ENCODE measurements around the gene OPA3.

The OPA3 gene

DNA sequence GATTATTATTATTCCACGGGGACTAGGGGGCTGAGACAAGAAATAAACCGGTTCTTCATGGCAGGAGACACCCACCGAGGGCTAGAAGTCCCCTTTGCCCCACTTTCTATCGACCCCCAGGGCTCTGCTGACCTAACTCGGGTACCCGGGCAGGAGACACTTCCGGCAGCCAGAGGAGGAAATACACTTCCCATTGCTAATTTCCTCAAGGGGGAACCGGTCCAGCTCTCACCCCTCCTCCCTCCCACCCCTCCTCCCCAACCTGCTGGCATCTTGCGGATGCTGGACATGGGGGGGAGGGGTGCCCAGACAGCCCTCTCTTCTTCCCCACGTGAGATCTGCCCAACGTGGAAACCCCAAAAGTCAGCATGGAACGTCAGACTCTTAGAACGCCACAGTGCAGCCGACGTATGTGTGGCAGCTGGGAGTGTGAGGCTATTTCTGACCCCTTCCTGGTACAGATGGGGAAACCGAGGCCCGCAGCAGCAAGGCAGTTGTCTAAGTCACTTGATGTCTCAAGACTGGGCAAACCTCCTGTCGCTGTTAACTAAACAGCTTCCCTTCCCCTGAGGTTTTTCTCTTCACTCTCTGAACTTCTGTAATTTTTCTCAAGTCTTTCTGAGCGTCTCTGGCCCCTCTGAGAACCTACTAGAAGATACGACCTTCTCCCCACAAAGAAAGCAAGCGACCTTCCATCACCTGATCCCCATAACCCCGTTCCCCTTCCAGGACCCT is 13.8 kb upstream of the OPA3 start:
- no peak for DNase-seq (ENCODE audit: low spot score)

DNA sequence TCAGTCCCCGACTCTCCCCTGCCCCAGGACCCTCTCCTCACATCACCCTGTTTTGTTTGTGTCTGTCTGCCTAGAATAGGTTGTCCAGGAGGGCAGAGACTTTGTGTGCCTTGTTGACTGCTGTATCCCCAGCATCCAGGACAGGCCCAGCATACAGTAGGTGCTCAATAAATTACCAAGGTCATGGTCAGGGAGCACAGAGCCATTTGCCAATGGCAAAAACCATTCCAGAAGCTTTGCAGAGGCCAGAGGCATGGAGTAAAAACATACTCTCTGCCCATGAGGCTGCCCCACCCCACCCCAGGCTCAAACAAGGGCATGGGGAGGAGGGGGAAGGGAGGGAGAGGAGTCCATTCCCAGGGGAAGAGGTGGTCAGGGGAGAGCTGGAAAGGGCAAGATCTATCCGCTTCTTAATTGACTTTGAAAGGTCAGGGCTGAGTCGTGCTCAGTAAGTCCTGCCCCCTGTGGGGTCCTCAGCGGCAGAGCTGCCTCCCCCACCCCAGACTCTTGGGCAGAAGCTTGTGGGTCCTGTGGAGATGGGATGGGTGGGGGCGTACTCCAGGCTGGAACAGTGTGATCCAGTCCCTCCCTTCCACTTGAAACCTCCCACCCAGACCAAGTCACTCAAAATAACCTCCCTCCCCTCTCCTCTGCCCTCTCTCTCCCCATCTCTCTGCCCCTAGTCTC is 13.0 kb upstream of the OPA3 start:
- DNase-seq (ENCODE audit: low spot score) = no peak

DNA sequence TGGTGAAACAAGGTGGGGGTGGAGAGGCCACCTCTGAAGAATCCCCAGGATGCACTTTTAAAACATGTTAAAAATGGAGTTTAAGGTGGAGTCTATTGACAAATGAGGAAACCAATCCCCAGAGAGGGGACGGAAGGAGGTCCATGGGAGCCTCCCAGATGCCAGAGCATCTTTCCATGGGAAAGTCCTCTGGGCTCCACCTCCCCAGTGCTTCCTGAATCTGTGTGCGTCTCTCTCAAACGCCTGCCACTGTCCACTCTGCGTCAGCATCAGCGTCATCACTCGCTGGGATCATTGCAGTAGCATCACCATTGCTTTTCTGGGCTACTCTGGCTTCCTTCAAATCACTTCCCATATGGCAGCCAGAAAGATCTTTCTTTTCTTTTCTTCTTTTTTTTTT is 11.2 kb upstream of the OPA3 start:
- no peak for DNase-seq (ENCODE audit: low spot score)

DNA sequence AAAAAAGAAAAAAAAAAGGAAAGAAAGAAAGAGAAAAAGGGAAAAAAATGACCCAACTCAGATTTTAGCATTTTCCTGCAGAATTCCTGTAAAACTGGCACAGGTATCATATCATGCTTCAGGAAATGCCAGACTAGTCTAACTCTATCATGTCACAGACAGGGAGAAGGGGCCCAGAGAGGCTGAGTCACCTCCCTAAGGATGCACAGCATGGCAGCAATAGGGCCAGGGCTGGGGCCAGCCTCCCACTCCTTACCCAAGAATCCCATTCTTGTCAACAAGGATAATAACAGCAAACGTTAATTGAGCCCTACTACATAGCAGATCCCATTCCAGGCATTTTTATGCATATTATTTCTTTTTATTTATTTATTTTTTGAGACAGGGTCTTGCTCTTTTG is 8.9 kb upstream of the OPA3 start:
- DNase-seq (ENCODE audit: low spot score) = no peak

DNA sequence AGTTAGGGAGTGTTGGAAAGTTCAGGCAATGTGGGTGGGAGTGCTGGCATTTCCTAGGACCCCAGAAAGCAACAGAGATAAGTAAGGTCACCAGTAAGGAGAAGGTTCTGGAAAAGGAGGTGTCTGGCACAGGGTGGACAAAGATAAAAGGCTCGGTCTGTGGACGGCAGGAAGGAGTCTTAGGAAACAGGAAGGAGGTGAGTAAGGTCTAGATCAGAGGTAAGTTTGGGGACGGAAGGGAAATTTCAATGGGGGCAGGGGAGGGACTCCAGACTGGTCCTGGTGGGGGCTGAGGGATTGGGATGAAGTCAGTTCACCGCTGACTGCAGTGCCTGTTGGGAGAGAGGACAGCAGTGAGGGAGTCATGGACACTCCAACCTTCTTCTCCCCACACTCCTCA is 7.8 kb upstream of the OPA3 start:
- DNase-seq (ENCODE audit: low spot score) = no peak

DNA sequence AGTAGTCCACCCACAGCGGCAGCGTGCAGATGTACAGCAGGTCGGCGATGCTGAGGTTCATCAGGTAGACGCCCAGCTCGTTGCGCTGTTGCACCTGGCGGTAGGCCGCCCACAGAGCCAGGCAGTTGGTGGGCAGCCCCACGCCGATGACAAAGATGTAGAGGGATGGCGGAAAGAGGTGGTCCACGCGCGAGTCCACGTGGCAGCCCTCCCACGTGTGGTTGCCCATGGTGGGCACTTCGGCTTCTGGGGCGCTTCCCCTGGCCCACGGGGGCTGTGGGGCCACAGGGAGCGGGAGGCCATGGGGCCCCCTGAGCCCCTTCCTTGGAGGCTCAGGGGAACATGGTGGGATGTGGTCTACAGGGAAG is 7.0 kb upstream of the OPA3 start:
- DNase-seq (ENCODE audit: low spot score) = no peak

DNA sequence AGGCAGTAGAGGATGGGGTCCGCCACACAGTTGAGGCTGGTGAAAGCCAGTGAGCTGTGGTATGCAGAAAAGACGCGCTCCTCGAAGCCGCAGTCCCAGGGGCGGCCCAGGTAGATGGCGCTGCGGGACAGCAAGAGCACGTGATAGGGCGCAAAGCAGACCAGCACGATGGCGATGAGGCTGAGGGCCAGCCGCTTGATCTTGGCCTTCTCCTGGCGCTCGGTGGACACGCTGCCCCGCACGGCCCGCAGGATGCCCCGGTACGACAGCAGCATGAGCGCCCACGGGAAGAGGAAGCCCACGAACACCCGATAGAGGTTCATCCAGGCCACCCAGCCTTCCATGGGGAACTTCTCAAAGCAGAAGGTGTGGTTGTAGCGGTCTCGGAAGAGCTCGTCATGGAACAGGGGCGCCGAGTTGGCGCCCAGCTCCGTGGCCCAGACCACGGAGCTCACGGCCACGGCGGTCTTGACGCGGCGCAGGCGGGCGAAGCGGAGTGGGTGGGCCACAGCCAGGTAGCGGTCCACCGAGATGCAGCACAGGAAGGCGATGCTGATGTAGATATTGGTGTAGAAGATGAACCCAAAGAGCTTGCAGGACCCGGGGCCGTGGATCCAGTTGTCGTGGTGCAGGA is 6.5 kb upstream of the OPA3 start:
- peak; percentile 42 for DNase-seq (ENCODE audit: low spot score)

DNA sequence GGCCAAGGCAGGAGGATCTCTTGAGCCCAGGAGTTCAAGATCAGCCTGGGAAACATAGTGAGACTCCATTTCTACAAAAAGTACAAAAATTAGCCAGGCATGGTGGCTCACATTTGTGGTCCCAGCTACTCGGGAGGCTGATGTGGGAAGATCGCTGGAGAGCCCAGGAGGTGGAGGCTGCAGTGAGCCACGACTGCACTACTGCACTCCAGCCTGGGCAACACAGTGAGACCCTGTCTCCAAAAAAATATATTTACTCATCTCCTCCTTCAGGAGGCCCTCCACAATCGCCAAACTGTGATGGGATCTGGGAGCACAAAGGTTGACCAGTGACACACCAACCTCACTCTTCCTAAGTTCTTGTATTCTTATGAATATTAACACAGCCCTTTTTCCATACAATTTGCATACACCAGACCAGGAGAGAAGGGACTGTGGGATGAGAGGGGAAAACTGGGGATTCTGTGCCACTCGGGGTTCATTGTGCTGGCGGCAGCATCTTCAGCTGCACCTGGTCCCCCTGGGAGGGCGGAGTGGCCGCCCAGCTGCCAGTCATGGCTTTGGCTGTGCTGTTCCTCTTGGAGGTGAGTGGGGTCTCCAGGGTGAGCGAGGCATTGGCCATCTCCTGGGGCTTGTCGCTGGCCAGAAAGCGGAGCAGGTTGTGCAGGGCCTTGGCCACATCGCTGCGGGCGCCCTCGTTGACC is 5.8 kb upstream of the OPA3 start:
- DNase-seq (ENCODE audit: low spot score) = no peak

DNA sequence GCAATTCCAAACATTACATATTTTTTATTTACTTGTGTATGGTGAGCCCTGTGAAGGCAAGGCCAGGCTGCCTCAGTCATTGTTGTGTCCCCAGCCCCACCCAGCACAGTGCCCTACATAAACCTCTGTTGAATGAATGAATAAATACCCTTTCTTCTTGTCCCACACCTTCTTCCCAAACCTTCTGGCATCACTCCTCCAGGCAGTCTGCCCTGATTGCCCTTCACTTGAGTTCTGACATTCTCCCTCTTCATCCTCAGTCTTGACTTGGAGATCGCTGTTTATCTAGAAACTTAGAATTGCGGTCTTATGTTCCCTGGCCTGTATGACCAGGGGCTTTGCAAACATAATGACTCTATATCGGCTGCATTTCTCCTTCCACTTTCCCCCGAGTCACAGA is 5.2 kb upstream of the OPA3 start:
- DNase-seq (ENCODE audit: low spot score) = no peak

DNA sequence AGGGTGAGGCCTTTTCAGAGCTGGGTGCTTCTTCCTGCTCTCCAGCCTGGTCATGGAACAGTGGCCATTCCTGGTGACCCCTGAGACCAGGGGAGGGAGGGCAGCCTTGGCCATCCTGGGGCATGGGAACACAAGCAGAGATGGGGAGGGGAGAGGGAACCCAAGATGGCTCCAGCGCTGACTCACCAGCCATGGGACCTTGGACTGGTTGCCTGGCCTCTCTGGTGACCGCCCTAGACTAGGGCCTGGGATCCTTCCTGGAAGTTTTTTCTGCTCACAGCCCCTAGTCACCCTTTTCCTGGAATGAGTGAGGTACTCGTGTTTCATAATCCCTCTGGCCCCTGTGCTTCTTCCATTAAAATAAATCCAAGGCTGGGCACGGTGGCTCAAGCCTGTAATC is 3.3 kb upstream of the OPA3 start:
- no peak for DNase-seq (ENCODE audit: low spot score)

DNA sequence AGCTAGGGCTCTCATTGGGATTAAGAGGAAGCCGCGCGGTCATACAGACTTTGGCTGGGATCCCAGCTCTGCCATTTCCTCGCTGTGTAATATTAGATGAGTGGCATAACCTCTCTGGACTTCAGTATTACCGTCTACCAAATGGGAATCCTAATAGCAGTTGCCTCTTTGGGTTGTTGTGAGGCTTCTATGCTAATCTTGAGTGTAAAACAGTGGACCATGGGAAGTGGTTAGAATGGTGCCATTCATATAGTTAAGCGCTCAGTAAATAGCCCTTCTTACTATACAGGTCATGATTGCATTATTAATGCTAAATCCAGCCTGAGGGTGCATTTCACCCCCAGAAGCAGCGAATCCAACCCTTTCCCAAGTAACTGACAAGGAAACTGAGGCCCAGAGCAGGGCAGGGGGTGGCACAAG is 566 bp upstream of the OPA3 start:
- no peak for DNase-seq (ENCODE audit: low spot score)

DNA sequence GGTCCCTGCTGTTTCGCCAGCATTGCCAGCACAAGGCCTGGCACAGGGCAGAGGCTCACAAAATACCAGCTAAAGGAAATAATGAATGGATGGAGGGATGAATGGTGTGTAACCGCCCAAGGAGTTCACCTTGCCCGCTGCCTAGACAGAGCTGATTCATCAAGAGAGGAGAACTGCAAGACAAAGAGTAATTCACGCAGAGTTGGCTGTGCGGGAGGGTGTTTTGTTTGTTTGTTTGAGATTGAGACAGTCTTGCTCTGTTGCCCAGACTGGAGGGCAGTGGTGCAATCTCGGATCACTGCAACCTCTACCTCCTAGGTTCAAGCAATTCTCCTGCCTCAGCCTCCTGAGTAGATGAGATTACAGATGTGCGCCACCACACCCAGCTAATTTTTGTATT is 3.0 kb downstream of the OPA3 start:
- DNase-seq (ENCODE audit: low spot score) = no peak

DNA sequence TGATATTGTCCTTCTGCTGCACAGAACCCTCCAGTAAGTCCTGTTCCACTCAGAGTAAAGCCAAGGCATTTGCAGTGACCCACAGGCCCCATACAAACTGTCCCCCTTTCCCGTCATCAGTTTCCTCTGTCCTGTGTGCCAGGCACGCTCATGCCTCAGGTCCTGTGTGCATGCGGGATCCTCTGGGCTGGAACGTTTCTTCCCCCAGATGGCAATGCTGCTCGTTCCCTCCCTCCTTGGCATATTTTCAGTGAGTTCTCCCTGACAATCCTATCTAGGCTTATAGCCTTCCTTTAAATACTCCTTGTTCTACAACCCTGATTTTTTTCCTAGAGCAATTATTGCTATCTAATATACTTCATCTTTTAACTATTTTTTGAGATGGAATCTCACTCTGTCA is 5.7 kb downstream of the OPA3 start:
- no peak for DNase-seq (ENCODE audit: low spot score)

DNA sequence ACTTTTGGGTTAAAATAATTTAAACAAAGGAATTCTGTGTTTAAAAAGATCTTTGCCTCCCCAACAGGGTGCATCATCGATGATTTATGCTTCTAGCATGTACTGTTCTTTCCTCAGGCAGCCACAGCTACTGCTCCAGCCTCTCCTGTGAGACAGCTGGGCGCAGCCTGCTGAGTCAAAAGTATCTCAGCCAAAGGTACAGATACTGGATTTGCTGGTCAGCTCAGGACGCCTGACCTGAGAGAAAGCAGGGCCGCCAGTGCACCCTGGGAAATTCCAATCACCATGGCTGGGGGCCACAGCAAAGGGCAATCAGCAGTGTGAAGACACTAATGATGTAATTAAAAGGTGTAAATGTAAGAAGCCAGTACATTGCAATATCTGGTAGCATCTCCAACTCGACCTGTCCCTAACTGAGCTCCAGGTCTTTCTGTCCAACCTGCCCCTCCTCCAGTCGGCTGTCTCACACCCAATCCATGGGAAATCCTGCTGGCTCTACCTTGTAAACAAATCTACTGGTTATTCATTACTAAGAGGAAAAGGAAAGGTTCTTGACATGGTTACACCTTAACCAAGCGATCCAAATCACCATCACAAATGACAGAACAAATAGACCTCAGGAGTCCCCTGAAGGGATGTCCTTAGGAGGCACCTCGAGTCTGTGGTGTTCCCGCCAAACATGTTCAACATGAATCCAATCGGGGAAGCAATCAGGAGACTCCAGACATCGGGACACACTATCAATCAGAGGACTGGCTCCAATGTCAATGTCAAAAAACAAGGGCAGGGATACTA is 7.3 kb downstream of the OPA3 start:
- no peak for DNase-seq (ENCODE audit: low spot score)

DNA sequence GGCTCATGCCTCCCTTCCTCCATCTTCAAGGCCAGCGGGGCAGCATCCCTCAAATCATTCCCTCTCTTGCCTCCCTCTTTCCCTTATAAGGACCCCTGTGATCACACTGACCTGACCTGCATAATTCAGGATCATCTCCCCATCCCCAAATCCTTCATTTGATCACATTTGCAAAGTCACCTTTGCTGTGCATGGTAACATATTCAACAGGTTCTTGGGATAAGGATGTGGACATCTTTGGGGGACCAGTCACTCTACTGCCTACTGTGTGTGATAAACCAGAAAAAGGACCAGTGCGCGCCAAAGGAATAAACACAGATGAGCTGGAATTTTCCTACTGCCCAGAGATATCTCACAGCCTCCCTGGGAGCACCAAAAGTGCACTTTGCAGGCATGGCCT is 7.9 kb downstream of the OPA3 start:
- no peak for DNase-seq (ENCODE audit: low spot score)

DNA sequence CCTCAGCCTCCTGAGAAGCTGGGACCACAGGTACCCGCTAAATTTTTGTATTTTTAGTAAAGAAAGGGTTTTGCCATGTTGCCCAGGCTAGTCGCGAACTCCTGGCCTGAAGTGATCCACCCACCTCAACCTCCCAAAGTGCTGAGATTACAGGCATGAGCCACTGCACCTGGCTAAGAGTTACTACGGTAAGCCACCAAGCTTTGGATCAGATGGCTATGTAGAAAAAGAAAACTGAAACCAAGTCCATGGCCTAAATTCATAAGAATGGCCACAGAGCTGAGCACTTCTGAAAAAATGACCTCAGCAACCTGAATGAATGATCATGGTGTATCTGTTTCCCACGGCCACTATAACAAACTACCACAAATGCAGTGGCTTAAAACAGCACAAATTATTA is 9.4 kb downstream of the OPA3 start:
- no peak for DNase-seq (ENCODE audit: low spot score)

DNA sequence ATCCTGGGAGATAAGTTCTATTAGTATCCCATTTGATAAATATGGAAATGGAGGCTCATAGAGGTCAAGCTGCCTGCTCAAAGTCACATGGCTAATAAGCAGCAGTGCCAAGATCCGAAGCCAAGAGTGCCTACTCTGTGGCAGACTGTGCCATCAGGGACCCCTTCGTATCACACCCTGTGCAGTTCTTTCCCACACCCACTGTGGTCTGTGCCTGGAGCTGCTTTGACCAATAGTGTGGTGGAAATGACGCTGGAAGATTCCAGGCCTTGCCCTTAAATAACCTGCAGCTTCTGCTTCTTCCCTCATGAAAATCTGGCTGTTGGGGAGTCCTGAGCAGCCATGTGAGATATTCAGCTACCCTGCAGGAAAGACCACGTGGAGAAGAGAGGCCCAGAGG is 10.1 kb downstream of the OPA3 start:
- no peak for DNase-seq (ENCODE audit: low spot score)

DNA sequence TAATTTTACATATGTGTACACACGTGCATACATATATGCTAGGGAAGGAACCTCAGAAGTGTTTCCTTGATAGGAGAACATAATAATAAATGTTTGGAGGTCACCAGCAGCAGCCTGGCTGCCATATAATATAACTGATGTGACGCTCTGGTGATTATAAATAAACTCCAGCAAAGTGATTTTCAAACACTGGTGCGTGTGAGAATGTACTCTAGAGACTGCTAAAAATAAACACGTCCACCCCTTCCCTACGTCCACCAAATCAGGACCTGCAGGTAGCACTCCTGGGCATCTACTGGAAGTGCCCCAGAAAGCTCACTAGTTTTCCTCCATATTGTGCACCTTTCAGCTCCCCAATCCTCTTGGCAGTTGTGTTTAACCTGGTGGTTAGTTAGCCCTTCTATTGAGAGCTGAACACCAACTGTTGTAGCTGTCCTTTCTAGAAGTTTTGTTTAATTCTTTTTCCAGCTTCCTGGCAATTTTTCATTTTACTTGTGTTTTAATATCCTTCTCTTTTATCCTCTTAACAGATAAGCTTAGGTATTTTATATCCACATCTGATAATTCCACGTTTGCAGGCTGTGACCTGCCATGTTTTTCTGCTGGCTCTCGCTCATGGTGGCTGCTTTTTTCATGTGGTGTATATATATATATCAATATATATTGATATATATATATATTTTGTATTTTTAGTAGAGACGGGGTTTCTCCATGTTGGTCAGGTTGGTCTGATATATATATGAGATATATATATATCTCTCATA is 13.0 kb downstream of the OPA3 start:
- DNase-seq (ENCODE audit: low spot score) = no peak

DNA sequence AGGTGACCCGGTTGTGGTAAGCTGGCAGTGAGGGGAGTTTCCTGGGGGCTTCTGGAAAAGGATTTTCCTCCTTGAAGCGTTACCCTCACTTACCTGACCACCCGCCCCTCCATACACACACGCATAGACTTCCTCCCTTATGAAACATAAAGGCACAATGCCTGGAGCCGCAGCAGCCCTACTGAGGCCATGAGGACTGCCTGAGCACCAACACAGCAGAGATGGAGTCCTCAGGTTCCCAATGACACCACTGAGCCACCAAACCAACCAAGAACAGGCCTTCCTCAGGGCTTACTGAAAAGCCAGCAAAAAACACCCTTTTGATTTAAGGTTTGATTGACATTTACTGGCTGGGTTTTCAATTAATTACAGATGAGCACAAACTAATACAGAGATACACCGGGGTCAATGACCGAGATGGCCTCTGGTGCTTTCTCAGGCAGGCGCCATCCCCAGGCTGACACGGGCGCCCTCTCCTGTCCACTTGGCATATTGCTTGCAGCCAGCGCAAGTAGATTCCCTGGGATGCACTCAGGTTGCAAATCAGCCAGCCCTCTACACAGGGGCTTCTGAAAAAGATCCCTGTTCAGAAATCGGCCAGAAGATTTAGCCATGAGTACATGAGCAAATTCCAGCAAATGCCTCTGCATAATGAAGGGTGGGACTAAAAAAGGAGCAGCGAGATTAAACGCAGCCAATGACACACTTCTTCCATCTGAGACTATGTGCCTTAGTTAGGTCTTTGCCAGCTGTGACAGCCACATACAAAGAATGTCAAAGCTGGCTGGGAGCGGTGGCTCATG is 14.8 kb downstream of the OPA3 start:
- peak; percentile 57 for DNase-seq (ENCODE audit: low spot score)

DNA sequence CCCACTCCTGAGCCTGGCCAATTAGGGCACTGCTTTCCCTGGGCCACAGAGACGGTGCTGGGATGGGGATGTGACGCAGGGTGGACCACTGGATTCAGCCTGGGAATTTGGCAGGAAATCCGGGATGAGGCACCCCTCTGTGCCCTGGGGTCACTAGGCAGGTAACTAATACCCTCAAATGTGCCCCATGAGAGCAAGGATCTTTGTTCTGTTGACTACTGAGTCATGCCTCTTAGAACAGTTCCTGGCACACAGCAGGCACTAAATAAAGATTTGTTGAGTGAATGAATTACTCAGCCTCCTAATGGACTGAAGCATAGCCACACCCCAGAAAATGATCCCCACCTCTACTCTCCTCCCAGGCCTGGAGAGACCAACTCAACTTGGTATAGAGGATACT is 15.9 kb downstream of the OPA3 start:
- no peak for DNase-seq (ENCODE audit: low spot score)

DNA sequence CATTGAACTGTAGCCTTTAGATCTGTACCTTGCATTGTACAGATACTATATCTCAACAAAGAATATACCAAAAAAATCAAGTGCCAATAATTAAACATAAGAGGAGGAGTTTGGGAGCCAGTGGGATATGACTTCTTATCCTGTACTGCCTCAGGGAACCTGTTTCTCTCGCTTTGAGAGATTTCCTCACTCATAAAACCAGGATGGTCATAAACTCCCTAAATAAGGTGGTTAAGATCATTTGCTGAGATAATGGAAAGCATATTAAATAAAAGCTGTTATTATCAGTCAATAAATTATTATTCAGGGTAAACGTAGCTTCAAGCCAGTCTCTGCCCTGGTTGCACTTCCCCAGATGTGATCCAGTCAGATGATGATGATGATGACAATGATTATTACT is 17.0 kb downstream of the OPA3 start:
- DNase-seq (ENCODE audit: low spot score) = no peak
